Spleen (tissue), 11 donors: ENCODE data around the gene UBE2D2. TPM values are rescaled to one million over a fixed set of nuclear protein-coding genes. Genes with fewer than 3 reads are reported as not detected.
"Not testable (repeated sequence)": the region's sequence is repeated elsewhere in the genome, so short reads cannot be mapped to it uniquely, and the experiment has no call there.

Experiments used
- DNase-seq: peaks from one replicate; pipeline ENCODE4 v3.0.0-alpha.2; 2020
- H3K27ac ChIP-seq, 8 donors: fragments of 200-600 bp; sonication (generic) in 7 of 8; 1 replicate in 4 of 8; 2 replicates in 4 of 8; pipeline versions ENCODE4 v1.5.0 to v1.8.0; 2016 to 2021; ENCODE audit warnings: inconsistent platforms in 4 of 8, mild to moderate bottlenecking in 4 of 8, moderate library complexity in 1 of 8
- H3K27me3 ChIP-seq, 7 donors: fragments of 200-600 bp; sonication (generic) in 6 of 7; replicated peaks in 1 of 7; 1 replicate in 4 of 7; 2 replicates in 3 of 7; pipeline versions ENCODE4 v1.5.0 to v1.8.0; 2016 to 2021; ENCODE audit warnings: inconsistent platforms in 3 of 7, mild to moderate bottlenecking in 1 of 7
- H3K36me3 ChIP-seq, 6 donors: fragments of 200-600 bp; sonication (generic) in 5 of 6; 1 replicate in 4 of 6; 2 replicates in 2 of 6; pipeline versions ENCODE4 v1.5.0 to v1.8.0; 2016 to 2021; ENCODE audit warnings: inconsistent platforms in 2 of 6
- H3K4me1 ChIP-seq, 6 donors: fragments of 200-600 bp; sonication (generic) in 5 of 6; 1 replicate in 3 of 6; 2 replicates in 3 of 6; pipeline versions ENCODE4 v1.5.0 to v1.8.0; 2016 to 2021; ENCODE audit warnings: inconsistent platforms in 3 of 6
- H3K4me3 ChIP-seq, 8 donors: fragments of 200-600 bp; sonication (generic) in 7 of 8; 1 replicate in 4 of 8; 2 replicates in 4 of 8; pipeline versions ENCODE4 v1.5.0 to v1.8.0; 2016 to 2021; ENCODE audit warnings: inconsistent platforms in 4 of 8, mild to moderate bottlenecking in 4 of 8, moderate library complexity in 2 of 8
- H3K9me3 ChIP-seq, 8 donors: fragments of 200-600 bp; sonication (generic) in 7 of 8; 1 replicate in 4 of 8; 2 replicates in 4 of 8; pipeline versions ENCODE4 v1.5.0 to v1.8.0; 2016 to 2021; ENCODE audit warnings: inconsistent platforms in 4 of 8
- POLR2A ChIP-seq, 3 donors: fragments of 450-650 bp; IDR thresholded peaks; one replicate each; pipeline ENCODE4 v1.5.1; 2017; ENCODE audit warnings: antibody characterized with exemption in 3 of 3, mild to moderate bottlenecking in 1 of 3
- POLR2AphosphoS5 ChIP-seq, 3 donors: sonication (generic); formaldehyde crosslinking; IDR thresholded peaks; one replicate each; pipeline ENCODE4 v1.5.1; 2017; ENCODE audit warnings: antibody characterized with exemption in 3 of 3
- WGBS, 5 donors: extraction: QIAGEN DNeasy Blood & Tissue Kit in 3 of 5; methylation state at CpG; one replicate each; pipeline versions ENCODE4 v1.1.5 to v1.1.7; 2013 to 2018; 5-methylcytosine and 5-hydroxymethylcytosine counted together
- intact Hi-C: fragments of 100-400 bp; cut with DNase I; formaldehyde crosslinking; loops from one replicate; pipeline ENCODE4 v1.15.0; 2023; ENCODE audit warnings: low total_unique reads
- polyA plus RNA-seq, 3 donors: library from polyadenylated mRNA; stranded (reverse); fragments of 200-250 nt; gene quantifications; one replicate each; pipeline ENCODE4 v1.2.1, GENCODE V29; 2013
- total RNA-seq, 7 donors: library from RNA; depleted of rRNA in 3 of 7; stranded (reverse); fragments of >200 nt in 3 of 7; fragmentation: NEBNext Ultra II Directional in 4 of 7; extraction: Animal tissue kit (Norgen Biotek cat#: 25700) in 4 of 7; gene quantifications; one replicate each; pipeline versions ENCODE4 v1.1.0 to v1.2.1, GENCODE V29; 2016 to 2021
- TF ChIP-seq, protein P1 (sequence below), 11 experiments: fragments of 200-600 bp in 7 of 11; fragments of 450-650 bp in 4 of 11; sonication (generic) in 4 of 11; IDR thresholded peaks in 8 of 11; conservative IDR thresholded peaks in 3 of 11; 1 replicate in 7 of 11; 2 replicates in 4 of 11; pipeline versions ENCODE4 v1.4.0 to v1.8.0; 2016 to 2021; ENCODE audit warnings: antibody characterized with exemption in 11 of 11, inconsistent platforms in 4 of 11, mild to moderate bottlenecking in 1 of 11
- donor health status: healthy with polysubstance abuse.
- donor health status: DM: no; HTN: no; CAD: no; lungs with moderate emphysema.
- donor health status: DM: no; HTN: no; CAD: no.
- donor health status: Bipolar disorder and iron deficiency.
- donor health status: healthy.
- donor health status: DM: no; HTN: no; CAD: no.
- donor health status: DM: yes; HTN: yes; CAD: no.

UBE2D2 gene
- total and polyA plus RNA-seq, 10 donors: 64.3 to 132 (median 98.2) TPM

DNA sequence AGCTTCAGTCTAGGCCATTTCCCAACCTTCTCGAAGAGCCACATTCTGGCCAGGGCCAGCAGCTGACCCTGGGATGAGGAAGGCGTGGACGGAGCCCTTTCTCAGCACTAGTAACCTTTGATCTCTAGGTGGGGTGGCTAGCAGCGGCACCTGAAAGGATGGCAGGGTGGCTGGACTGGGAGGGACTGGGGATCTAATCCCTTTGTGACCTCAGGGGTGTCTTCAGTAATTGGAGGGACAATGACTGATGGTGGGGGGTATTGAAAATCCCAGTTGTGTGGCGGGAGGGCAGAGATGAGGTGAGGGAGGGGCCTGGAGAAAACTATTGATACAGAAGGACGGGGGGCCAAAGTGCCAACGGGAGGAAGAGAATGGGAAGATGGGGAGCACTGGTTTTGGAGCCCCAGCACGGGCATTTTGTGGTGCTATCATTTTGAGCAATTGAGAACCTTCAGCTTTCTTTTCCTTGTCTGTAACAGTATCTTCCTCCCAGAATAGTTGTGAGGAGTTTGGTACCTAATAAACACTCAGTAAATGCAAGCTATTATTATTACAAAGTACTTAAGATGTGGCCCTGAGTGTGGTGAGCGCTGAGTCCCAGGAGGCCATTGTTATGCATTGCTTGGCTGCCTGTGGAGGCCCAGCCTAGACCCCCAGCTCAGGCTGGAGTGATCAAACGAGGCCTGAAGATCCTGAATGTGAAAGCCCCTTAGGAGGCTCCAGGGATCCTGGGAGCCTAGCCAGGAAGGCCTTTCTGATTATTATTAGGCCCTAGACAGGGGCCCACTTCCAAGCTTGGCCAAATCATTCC lies 37.3 kb upstream of the UBE2D2 start:
- Histone ChIP-seq H3K4me3 (no peak overlapping the region), H3K27ac (no peak overlapping the region), H3K4me1 (peaks cover 0 to 11% (median under 1%) of the 10 kb centered on the region in 6 donors), H3K36me3 (no peaks in the 10 kb centered on the region), H3K9me3 (no peaks in the 10 kb centered on the region), H3K27me3 (no peaks in the 10 kb centered on the region)
- WGBS, 5 donors: 69 to 81% (median 80%) methylated on average over 10 of the region's 10 CpGs
- TF ChIP-seq, protein P1, sequence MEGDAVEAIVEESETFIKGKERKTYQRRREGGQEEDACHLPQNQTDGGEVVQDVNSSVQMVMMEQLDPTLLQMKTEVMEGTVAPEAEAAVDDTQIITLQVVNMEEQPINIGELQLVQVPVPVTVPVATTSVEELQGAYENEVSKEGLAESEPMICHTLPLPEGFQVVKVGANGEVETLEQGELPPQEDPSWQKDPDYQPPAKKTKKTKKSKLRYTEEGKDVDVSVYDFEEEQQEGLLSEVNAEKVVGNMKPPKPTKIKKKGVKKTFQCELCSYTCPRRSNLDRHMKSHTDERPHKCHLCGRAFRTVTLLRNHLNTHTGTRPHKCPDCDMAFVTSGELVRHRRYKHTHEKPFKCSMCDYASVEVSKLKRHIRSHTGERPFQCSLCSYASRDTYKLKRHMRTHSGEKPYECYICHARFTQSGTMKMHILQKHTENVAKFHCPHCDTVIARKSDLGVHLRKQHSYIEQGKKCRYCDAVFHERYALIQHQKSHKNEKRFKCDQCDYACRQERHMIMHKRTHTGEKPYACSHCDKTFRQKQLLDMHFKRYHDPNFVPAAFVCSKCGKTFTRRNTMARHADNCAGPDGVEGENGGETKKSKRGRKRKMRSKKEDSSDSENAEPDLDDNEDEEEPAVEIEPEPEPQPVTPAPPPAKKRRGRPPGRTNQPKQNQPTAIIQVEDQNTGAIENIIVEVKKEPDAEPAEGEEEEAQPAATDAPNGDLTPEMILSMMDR (IDR thresholded peaks at IDR 0.05 in 8 of 11, conservative IDR thresholded peaks at IDR 0.05 in 3 of 11): no peak
- TF ChIP-seq POLR2AphosphoS5 (IDR thresholded peaks at IDR 0.05): no peak
- TF ChIP-seq POLR2A (IDR thresholded peaks at IDR 0.05): no peak
- intact Hi-C loops: no loop called here
- peak; percentile 24 for DNase-seq

DNA sequence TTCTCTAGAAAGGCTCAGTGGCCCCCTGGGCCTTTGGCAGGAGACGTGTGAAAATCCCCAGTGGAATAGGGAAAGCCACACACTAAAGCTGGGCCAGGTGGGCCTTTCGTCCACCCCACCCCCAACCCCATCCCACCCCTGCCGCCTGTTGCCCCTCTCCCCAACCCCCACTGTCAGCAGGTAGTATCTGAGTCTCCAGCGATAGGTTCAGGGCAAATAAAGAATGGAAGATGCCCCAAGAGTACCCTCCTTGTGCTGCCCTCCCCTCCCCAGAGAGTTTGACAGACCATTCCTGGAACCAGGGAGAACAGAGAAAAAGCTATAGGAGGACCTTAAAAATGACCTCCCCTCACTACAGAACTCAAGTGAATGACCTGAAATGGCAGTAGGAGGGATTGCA lies 36.7 kb upstream of the UBE2D2 start:
- H3K9me3 ChIP-seq: no peaks in the 10 kb centered on the region
- TF ChIP-seq, protein P1 (IDR thresholded peaks at IDR 0.05 in 8 of 11, conservative IDR thresholded peaks at IDR 0.05 in 3 of 11): no peak
- TF ChIP-seq POLR2A (IDR thresholded peaks at IDR 0.05) (no peak), POLR2AphosphoS5 (IDR thresholded peaks at IDR 0.05) (no peak)
- H3K4me1 ChIP-seq: peaks cover 0 to 11% (median 0%) of the 10 kb centered on the region in 6 donors
- H3K36me3 ChIP-seq: no peaks in the 10 kb centered on the region
- no peak overlapping the region for H3K27ac ChIP-seq
- WGBS, 5 donors: 74 to 84% (median 82%) methylated on average over 4 of the region's 4 CpGs
- DNase-seq: no peak
- no peaks in the 10 kb centered on the region for H3K27me3 ChIP-seq
- H3K4me3 ChIP-seq: no peak overlapping the region
- intact Hi-C loops: no loop called here

DNA sequence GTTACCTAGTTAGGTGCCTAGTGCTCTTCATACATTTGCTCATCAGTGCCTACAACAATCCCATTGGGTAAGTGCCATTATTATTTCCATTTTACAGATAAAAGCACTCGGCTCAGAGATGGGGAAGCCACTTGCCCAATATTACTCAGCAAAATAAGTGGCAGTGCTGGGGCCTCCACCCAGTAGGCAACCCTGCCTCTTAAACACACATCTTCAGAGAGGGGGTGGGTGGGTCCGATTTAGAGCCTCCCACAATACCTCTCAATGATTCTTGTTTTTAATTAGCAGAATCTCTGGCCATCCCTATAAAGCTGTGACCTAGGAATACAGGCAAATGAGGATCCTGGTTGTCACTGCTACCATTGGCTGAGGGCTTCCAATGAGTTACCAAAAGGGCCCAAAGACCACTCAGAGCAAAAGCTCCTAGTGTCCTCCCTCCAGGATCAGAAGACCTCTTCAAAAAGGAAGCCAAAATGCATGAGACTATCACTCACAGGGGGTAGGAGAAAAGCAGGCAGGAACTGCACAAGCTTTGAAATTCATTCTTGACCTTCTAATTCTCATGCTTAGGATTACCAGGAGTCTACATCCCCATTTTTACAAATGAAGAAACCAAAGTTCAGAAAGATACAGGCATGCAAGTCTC lies 36.1 kb upstream of the UBE2D2 start:
- peak overlapping the region in 3 of 8 donors; percentile 20 to 61 (median 49) for H3K27ac ChIP-seq
- TF ChIP-seq, protein P1 (IDR thresholded peaks at IDR 0.05 in 8 of 11, conservative IDR thresholded peaks at IDR 0.05 in 3 of 11): no peak
- TF ChIP-seq POLR2A (IDR thresholded peaks at IDR 0.05) (no peak), POLR2AphosphoS5 (IDR thresholded peaks at IDR 0.05) (no peak)
- no peaks in the 10 kb centered on the region for H3K36me3 ChIP-seq
- peaks cover 0 to 2% (median 0%) of the 10 kb centered on the region in 8 donors for H3K9me3 ChIP-seq
- no peak overlapping the region for H3K4me3 ChIP-seq
- 51 to 60% (median 53%) methylated on average over 2 of the region's 2 CpGs for WGBS, 5 donors
- H3K4me1 ChIP-seq: peaks cover 0 to 11% (median 0%) of the 10 kb centered on the region in 6 donors
- DNase-seq: peak; percentile 6
- intact Hi-C loops: no loop called here
- no peaks in the 10 kb centered on the region for H3K27me3 ChIP-seq

DNA sequence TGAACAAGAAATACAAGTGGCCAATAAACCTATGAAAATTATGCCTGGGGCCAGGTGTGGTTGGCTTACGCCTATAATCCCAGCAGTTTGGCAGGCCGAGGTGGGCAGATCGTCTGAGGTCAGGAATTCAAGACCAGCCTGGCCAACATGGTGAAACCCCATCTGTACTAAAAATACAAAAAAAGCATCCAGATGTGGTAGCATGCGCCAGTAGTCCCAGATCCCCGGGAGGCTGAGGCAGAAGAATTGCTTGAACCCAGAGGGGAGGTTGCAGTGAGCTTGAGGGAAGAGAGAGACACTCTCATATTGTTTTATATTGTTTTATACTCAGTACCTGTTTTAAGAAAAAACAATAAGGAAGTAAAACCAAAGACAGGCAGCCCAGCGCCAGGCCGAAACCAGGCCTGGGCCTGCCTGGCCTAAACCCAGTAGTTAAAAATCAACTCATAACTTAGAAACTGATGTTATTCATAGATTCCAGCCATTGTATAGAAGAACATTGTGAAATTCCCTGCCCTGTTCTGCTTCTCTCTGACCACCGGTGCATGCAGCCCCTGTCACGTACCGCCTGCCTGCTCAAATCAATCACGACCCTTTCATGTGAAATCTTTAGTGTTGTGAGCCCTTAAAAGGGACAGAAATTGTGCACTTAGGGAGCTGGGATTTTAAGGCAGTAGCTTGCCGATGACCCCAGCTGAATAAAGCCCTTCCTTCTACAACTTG lies 35.4 kb upstream of the UBE2D2 start:
- intact Hi-C loops, H3K27me3 ChIP-seq, H3K9me3 ChIP-seq, H3K4me3 ChIP-seq, H3K36me3 ChIP-seq: not testable (repeated sequence)
- DNase-seq: peak; percentile 69
- Histone ChIP-seq H3K4me1 (peaks cover 0 to 11% (median 0%) of the 10 kb centered on the region in 6 donors), H3K27ac (peak overlapping the region in 5 of 8 donors; percentile 13 to 61 (median 20))
- 79 to 84% (median 83%) methylated on average over 12 of the region's 12 CpGs for WGBS, 5 donors

DNA sequence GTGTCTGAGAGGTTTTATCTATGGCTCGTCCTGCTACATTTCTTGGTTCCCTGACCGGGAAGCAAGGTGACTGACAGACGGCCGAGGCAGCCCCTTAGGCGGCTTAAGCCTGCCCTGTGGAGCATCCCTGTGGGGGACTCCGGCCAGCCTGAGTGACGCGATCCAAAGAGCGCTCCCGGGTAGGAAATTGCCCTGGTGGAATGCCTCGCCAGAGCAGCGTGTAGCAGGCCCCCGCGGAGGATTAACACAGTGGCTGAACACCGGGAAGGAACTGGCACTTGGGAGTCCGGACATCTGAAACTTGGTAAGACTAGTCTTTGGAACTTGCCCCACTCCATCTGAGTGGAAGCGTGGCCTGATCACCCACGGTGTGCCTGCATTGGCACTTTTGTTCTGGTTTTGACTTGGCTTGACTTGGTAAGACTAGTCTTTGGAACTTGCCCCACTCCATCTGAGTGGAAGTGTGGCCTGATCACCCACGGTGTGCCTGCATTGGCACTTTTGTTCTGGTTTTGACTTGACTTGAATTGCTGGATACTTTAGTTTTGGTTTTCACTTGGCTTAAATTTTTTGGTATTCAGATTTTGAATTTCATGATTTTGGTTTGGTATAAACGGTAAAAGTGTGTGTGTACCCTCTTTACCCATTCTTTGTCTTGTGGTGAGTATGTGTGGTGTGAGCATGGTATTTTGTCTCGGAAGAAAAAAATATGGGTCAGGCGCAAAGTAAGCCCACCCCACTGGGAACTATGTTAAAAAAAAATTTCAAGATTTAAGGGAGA lies 34.6 kb upstream of the UBE2D2 start:
- 88 to 94% (median 90%) methylated on average over 21 to 22 of the region's 22 CpGs for WGBS, 5 donors
- H3K27me3 ChIP-seq, H3K4me3 ChIP-seq, H3K36me3 ChIP-seq, intact Hi-C loops, DNase-seq: not testable (repeated sequence)
- peaks cover 0 to 11% (median 0%) of the 10 kb centered on the region in 6 donors for H3K4me1 ChIP-seq
- H3K9me3 ChIP-seq: peaks cover 0 to 16% (median 9%) of the 10 kb centered on the region in 8 donors
- peak overlapping the region in 4 of 8 donors; percentile 13 to 61 (median 34) for H3K27ac ChIP-seq

DNA sequence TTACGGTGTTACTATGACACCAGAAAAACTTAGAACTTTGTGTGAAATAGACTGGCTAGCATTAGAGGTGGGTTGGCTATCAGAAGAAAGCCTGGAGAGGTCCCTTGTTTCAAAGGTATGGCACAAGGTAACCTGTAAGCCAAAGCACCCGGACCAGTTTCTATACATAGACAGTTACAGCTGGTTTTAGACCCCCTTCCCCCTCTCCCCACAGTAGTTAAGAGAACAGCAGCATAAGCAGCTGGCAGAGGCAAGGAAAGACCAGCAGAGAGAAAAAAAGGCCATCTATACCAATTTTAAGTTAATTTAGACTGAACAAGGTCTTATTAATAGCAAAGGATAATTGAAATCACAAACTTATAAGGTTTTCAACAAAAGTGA lies 34.1 kb upstream of the UBE2D2 start:
- WGBS, 5 donors: 77 to 92% (median 86%) methylated on average over 2 of the region's 2 CpGs
- H3K27ac ChIP-seq, H3K4me3 ChIP-seq, H3K27me3 ChIP-seq, intact Hi-C loops, DNase-seq, H3K36me3 ChIP-seq: not testable (repeated sequence)
- Histone ChIP-seq H3K4me1 (peaks cover 0 to 11% (median 0%) of the 10 kb centered on the region in 6 donors), H3K9me3 (peaks cover 0 to 18% (median 9%) of the 10 kb centered on the region in 8 donors)
